Measurements from ENCODE around the gene COG5.
A peak's percentile ranks its signal among the peaks of the same experiment; 100 is the strongest.

COG5 gene

DNA sequence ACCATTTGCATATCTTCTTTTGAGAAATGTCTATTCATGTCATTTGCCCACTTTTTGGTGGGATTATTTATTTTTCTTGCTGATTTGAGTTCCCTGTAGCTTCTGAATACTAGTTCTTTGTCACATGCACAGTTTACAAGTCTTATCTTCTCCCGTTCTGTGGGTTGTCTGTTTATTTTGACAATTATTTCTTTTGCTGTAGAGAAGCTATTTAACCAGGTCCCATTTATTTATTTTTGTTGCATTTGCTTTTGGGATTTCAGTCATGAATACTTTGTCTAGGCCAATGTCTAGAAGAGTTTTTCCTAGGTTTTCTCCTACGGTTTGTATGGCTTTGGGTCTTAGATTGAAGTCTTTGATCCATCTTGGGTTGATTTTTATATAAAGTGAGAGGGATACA is 60.9 kb downstream of the COG5 start:
- H3K4me3 ChIP-seq (ENCODE audit: low read depth, low read length), result no peak overlapping the region
- DNase-seq (ENCODE audit: low read depth), result no peak
- TF ChIP-seq, protein P1, sequence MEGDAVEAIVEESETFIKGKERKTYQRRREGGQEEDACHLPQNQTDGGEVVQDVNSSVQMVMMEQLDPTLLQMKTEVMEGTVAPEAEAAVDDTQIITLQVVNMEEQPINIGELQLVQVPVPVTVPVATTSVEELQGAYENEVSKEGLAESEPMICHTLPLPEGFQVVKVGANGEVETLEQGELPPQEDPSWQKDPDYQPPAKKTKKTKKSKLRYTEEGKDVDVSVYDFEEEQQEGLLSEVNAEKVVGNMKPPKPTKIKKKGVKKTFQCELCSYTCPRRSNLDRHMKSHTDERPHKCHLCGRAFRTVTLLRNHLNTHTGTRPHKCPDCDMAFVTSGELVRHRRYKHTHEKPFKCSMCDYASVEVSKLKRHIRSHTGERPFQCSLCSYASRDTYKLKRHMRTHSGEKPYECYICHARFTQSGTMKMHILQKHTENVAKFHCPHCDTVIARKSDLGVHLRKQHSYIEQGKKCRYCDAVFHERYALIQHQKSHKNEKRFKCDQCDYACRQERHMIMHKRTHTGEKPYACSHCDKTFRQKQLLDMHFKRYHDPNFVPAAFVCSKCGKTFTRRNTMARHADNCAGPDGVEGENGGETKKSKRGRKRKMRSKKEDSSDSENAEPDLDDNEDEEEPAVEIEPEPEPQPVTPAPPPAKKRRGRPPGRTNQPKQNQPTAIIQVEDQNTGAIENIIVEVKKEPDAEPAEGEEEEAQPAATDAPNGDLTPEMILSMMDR (IDR thresholded peaks at IDR 0.05; ENCODE audit: low read depth, low read length, missing control alignments), result no peak
- in situ Hi-C loops (cut with HindIII; ENCODE audit: low sequenced_read_pairs), result no loop called here

DNA sequence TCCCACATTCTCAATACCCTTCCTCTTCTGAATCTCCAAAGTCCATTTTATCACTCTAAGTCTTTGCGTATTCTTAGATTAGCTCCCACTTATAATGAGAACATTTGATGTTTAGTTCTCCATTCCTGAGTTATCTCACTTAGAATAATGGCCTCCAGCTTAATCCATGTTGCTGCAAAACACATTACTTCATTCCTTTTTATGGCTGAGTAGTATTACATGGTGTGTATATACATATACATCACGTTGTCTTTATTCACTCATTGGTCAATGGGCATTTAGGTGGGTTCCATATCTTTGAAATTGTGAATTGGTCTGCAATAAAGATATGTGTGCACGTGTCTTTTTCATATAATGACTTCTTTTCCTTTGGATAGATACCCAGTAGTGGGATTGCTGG is 61.6 kb downstream of the COG5 start:
- no peak overlapping the region for H3K4me3 ChIP-seq (ENCODE audit: low read depth, low read length)
- TF ChIP-seq, protein P1 (IDR thresholded peaks at IDR 0.05; ENCODE audit: low read depth, low read length, missing control alignments), result no peak
- in situ Hi-C loops (cut with HindIII; ENCODE audit: low sequenced_read_pairs), result no loop called here

DNA sequence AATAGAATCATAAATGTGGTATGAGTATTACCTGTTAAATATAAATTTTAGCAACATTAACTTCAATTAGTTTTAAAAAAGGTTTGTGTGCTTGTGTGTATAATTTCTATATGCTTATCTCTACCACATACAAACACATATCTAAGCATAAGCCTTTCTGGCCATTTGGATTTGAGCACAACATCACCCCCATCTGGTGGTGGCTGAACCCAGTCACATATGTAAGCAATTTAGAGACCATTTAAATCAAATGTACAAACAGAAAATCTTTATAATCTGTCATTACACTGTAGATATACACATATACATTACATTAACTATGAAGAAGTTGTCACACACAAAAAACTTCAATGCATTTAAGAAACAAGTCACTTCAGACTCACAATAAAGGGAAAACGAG is 62.1 kb downstream of the COG5 start:
- DNase-seq (ENCODE audit: low read depth), result peak; percentile 4
- TF ChIP-seq, protein P1 (IDR thresholded peaks at IDR 0.05; ENCODE audit: low read depth, low read length, missing control alignments), result peak; percentile 39
- in situ Hi-C loops (cut with HindIII; ENCODE audit: low sequenced_read_pairs), result no loop called here

More for the DNA sequence above, 61.6 kb downstream of the COG5 start:
- no peak for DNase-seq (ENCODE audit: low read depth)

DNA sequence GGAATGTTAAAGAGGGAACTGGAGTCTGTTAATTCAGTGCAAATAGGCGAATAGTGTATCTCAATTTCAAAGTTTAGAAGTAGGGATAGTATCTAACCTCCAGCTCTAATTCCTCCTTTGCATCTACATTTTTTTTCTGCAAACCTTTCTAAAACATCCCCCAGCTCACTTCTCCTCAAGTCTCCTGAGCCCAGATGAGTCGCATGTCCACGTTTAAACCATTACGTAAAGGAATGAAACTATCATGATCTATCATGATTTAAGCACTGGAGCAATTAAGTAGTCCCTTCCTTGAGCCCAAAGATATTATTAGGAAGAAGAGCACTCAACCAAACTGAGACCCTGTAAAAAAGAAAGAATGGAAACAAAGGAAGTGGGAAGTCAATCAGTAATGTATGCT is 64.0 kb downstream of the COG5 start:
- TF ChIP-seq, protein P1 (IDR thresholded peaks at IDR 0.05; ENCODE audit: low read depth, low read length, missing control alignments), result no peak
- DNase-seq (ENCODE audit: low read depth), result no peak
- in situ Hi-C loops (cut with HindIII; ENCODE audit: low sequenced_read_pairs), result no loop called here
- H3K4me3 ChIP-seq (ENCODE audit: low read depth, low read length), result no peak overlapping the region

More for the DNA sequence above, 62.1 kb downstream of the COG5 start:
- H3K4me3 ChIP-seq (ENCODE audit: low read depth, low read length), result no peak overlapping the region

DNA sequence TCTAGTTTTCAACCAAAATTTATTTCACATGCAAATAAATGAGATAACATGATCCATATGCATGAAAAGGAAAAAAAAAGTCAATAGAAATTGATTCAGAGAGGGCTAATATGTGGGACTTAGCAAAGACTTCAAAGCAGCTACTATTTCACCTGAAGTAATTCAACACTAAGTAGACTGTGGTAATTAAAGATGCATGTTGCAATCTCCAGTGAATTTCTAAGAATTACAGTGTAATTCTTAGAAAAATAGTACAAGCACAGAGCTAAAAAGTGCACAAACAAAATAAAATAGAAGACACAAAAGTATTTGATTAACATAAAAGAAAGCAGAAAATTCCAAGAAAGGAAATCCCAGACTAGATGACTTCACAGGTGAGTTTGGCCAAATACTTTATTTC is 68.2 kb downstream of the COG5 start:
- DNase-seq (ENCODE audit: low read depth), result no peak
- no peak overlapping the region for H3K4me3 ChIP-seq (ENCODE audit: low read depth, low read length)
- in situ Hi-C loops (cut with HindIII; ENCODE audit: low sequenced_read_pairs), result no loop called here
- TF ChIP-seq, protein P1 (IDR thresholded peaks at IDR 0.05; ENCODE audit: low read depth, low read length, missing control alignments), result no peak

DNA sequence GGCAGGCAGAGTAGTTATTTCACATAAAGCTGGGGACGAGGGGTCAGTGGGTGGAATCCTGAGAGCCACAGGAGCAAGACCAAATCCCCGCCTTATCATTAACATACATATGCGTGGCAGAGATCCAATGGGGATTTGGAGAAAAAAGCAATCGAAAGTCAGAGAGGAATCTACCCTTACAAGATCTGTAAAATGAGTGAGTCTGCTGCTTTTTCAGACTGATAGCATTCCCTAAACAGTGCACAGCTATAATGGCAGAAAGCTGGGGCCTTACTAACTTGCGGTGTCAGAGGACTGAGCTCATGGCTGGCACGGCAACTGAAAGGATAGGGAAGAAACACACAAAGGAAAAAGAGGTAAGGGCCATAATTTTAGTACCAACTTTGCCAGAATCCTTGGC is 68.8 kb downstream of the COG5 start:
- in situ Hi-C loops (cut with HindIII; ENCODE audit: low sequenced_read_pairs), result no loop called here
- TF ChIP-seq, protein P1 (IDR thresholded peaks at IDR 0.05; ENCODE audit: low read depth, low read length, missing control alignments), result no peak
- H3K4me3 ChIP-seq (ENCODE audit: low read depth, low read length), result no peak overlapping the region
- no peak for DNase-seq (ENCODE audit: low read depth)

DNA sequence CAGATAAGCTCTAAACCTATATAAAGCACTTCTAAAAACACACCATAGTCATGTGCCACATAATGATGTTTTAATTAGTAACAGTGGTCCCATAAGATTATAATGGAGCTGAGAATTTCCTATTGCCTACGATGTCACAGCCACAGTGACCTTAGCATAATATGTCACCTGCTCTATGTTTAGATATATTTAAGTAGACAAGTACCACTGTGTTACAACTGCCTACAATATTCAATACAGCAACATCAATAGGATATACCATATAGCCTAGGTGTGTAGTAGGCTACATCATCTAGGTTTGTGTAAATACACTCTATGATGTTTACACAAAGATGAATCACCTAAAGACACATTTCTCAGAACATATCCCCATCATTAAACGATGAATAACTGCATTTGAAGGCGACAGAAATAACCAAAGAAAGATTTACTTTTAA is 69.4 kb downstream of the COG5 start:
- no peak overlapping the region for H3K4me3 ChIP-seq (ENCODE audit: low read depth, low read length)
- TF ChIP-seq, protein P1 (IDR thresholded peaks at IDR 0.05; ENCODE audit: low read depth, low read length, missing control alignments), result no peak
- in situ Hi-C loops (cut with HindIII; ENCODE audit: low sequenced_read_pairs), result no loop called here
- DNase-seq (ENCODE audit: low read depth), result no peak
